Transverse colon (tissue), 4 donors: Measurements from ENCODE around the gene FBXO8. TPM values are rescaled to one million over a fixed set of nuclear protein-coding genes. Genes with fewer than 3 reads are reported as not detected.

Source experiments
- DNase-seq: peaks from one replicate; pipeline ENCODE4 v3.0.0-alpha.2; 2019
- H3K27ac ChIP-seq, 4 donors: fragments of 200-600 bp; sonication (generic); 2 replicates each; pipeline ENCODE4 v1.5.1; 2016 to 2018; ENCODE audit warnings: inconsistent platforms in 4 of 4
- H3K27me3 ChIP-seq: fragments of 200-600 bp; sonication (generic); 2 replicates; pipeline ENCODE4 v1.5.1; 2017; ENCODE audit warnings: inconsistent platforms
- H3K36me3 ChIP-seq, 4 donors: fragments of 200-600 bp; sonication (generic); 2 replicates each; pipeline ENCODE4 v1.5.1; 2017 to 2019; ENCODE audit warnings: inconsistent platforms in 4 of 4
- H3K4me1 ChIP-seq, 4 donors: fragments of 200-600 bp; sonication (generic); 2 replicates each; pipeline ENCODE4 v1.5.1; 2017 to 2020; ENCODE audit warnings: inconsistent platforms in 4 of 4
- H3K4me3 ChIP-seq, 4 donors: fragments of 200-600 bp; sonication (generic); 1 replicate in 1 of 4; 2 replicates in 3 of 4; pipeline versions ENCODE4 v1.5.1 to v1.6.1; 2017 to 2019; ENCODE audit warnings: inconsistent platforms in 4 of 4
- H3K9me3 ChIP-seq, 2 donors: fragments of 200-600 bp; sonication (generic); 2 replicates each; pipeline ENCODE4 v1.5.1; 2017 to 2019; ENCODE audit warnings: inconsistent platforms in 2 of 2
- CTCF ChIP-seq, 5 experiments: fragments of 200-600 bp in 3 of 5; fragments of 450-650 bp in 2 of 5; sonication (generic) in 3 of 5; IDR thresholded peaks; 1 replicate in 2 of 5; 2 replicates in 3 of 5; pipeline ENCODE4 v1.5.1; 2016 to 2017; ENCODE audit warnings: antibody characterized with exemption in 5 of 5, inconsistent platforms in 3 of 5, mild to moderate bottlenecking in 2 of 5, moderate library complexity in 1 of 5
- EP300 ChIP-seq: sonication (generic); formaldehyde crosslinking; IDR thresholded peaks from one replicate; pipeline ENCODE4 v1.6.1; 2017; ENCODE audit warnings: antibody characterized with exemption, low read depth
- POLR2A ChIP-seq: fragments of 450-650 bp; IDR thresholded peaks from one replicate; pipeline ENCODE4 v1.6.1; 2016; ENCODE audit warnings: antibody characterized with exemption, mild to moderate bottlenecking, moderate library complexity
- POLR2AphosphoS5 ChIP-seq, 3 donors: sonication (generic); formaldehyde crosslinking; IDR thresholded peaks; one replicate each; pipeline ENCODE4 v1.6.1; 2016; ENCODE audit warnings: antibody characterized with exemption in 3 of 3
- WGBS, 2 donors: methylation state at CpG; one replicate each; pipeline ENCODE4 v1.1.5; 2018; ENCODE audit warnings: low coverage in 1 of 2; 5-methylcytosine and 5-hydroxymethylcytosine counted together
- in situ Hi-C, 4 donors: fragments of 200-750 bp; cut with MboI; loops; one replicate each; pipeline versions ENCODE4 v1.15.0 to v1.15.1; 2017; ENCODE audit warnings: low sequenced_read_pairs in 3 of 4, low pct_ligation_motif_present in 1 of 4, low pct_unique_long_range_greater_than_20kb in 1 of 4
- intact Hi-C: fragments of 100-400 bp; cut with DNase I; formaldehyde crosslinking; loops from one replicate; pipeline ENCODE4 v1.15.1; 2023; ENCODE audit warnings: low total_unique reads
- total RNA-seq, 4 donors: library from RNA; depleted of rRNA; stranded (reverse); fragments of >200 nt; gene quantifications; one replicate each; pipeline ENCODE4 v1.1.0, GENCODE V29; 2016

FBXO8 gene
- total RNA-seq, 4 donors from 2014 or later: 30.1 to 45.3 (median 37.1) TPM

- Histone ChIP-seq H3K36me3 (peaks cover 0 to 18% (median 5%) of the 10 kb centered on the region in 4 donors), H3K27me3 (no peaks in the 10 kb centered on the region), H3K27ac (no peak overlapping the region), H3K4me1 (no peaks in the 10 kb centered on the region), H3K4me3 (no peak overlapping the region), H3K9me3 (no peaks in the 10 kb centered on the region)
- in situ Hi-C loops: no loop called here
- DNase-seq: no peak
- intact Hi-C loops: no loop called here
- 85% methylated on average over 3 of the region's 3 CpGs for WGBS, 2 donors
- TF ChIP-seq CTCF (IDR thresholded peaks at IDR 0.05) (no peak), POLR2AphosphoS5 (IDR thresholded peaks at IDR 0.05) (no peak), EP300 (no peak), POLR2A (no peak)
Measured at GRCh38 chr4:174241162-174241561, 42.3 kb downstream of the FBXO8 start.

- in situ Hi-C loops: no loop called here
Measured at GRCh38 chr4:174236359-174236758, 47.1 kb downstream of the FBXO8 start.

GRCh38 chr4:174230680-174231079 lies 52.8 kb downstream of the FBXO8 start:
- no peaks in the 10 kb centered on the region for H3K9me3 ChIP-seq
- H3K27ac ChIP-seq: no peak overlapping the region
- H3K4me3 ChIP-seq: no peak overlapping the region
- in situ Hi-C loops (no loop called here), intact Hi-C loops (no loop called here)
- no peaks in the 10 kb centered on the region for H3K4me1 ChIP-seq
- H3K27me3 ChIP-seq: peaks cover 2% of the 10 kb centered on the region
- no peak for DNase-seq
- no peaks in the 10 kb centered on the region for H3K36me3 ChIP-seq
- WGBS, 2 donors: 60 to 89% methylated on average over 2 to 4 of the region's 4 CpGs
- TF ChIP-seq CTCF (IDR thresholded peaks at IDR 0.05): no peak
- no peak for TF ChIP-seq POLR2AphosphoS5 (IDR thresholded peaks at IDR 0.05)
- TF ChIP-seq POLR2A: no peak
- TF ChIP-seq EP300: no peak

More at GRCh38 chr4:174236359-174236758, 47.1 kb downstream of the FBXO8 start:
- Histone ChIP-seq H3K27ac (no peak overlapping the region), H3K4me3 (no peak overlapping the region), H3K36me3 (peaks cover 0 to 19% (median 5%) of the 10 kb centered on the region in 4 donors), H3K9me3 (no peaks in the 10 kb centered on the region), H3K27me3 (no peaks in the 10 kb centered on the region), H3K4me1 (no peaks in the 10 kb centered on the region)
- TF ChIP-seq POLR2AphosphoS5 (IDR thresholded peaks at IDR 0.05): no peak
- TF ChIP-seq EP300: no peak
- no peak for TF ChIP-seq POLR2A
- WGBS, 2 donors: 89 to 96% methylated on average over 3 of the region's 3 CpGs
- DNase-seq: no peak
- intact Hi-C loops: no loop called here

GRCh38 chr4:174230148-174230547 lies 53.3 kb downstream of the FBXO8 start:
- TF ChIP-seq POLR2AphosphoS5 (IDR thresholded peaks at IDR 0.05): no peak
- no peak for TF ChIP-seq EP300
- TF ChIP-seq CTCF (IDR thresholded peaks at IDR 0.05): no peak
- TF ChIP-seq POLR2A: no peak

GRCh38 chr4:174228988-174229387 lies 54.5 kb downstream of the FBXO8 start:
- H3K36me3 ChIP-seq: no peaks in the 10 kb centered on the region
- H3K27ac ChIP-seq: no peak overlapping the region
- peaks cover 5% of the 10 kb centered on the region for H3K27me3 ChIP-seq
- H3K4me1 ChIP-seq: no peaks in the 10 kb centered on the region
- WGBS, 2 donors: 58 to 65% methylated on average over 2 of the region's 2 CpGs
- no peak overlapping the region for H3K4me3 ChIP-seq
- intact Hi-C loops: no loop called here
- no peak for DNase-seq
- no peaks in the 10 kb centered on the region for H3K9me3 ChIP-seq
- no peak for TF ChIP-seq POLR2A
- TF ChIP-seq EP300: no peak
- no peak for TF ChIP-seq CTCF (IDR thresholded peaks at IDR 0.05)
- no peak for TF ChIP-seq POLR2AphosphoS5 (IDR thresholded peaks at IDR 0.05)
- in situ Hi-C loops: loop anchor here in 1 of 4 donors (10.0 kb wide), 1 partner anchor 86 kb away; no protein-coding TSS in a partner anchor

More at GRCh38 chr4:174230148-174230547, 53.3 kb downstream of the FBXO8 start:
- Histone ChIP-seq H3K27ac (no peak overlapping the region), H3K27me3 (peaks cover 5% of the 10 kb centered on the region), H3K36me3 (no peaks in the 10 kb centered on the region), H3K4me1 (no peaks in the 10 kb centered on the region), H3K9me3 (no peaks in the 10 kb centered on the region), H3K4me3 (no peak overlapping the region)
- no peak for DNase-seq
- intact Hi-C loops: no loop called here
- in situ Hi-C loops: no loop called here
